Neural crest cell (in vitro differentiated cells): ENCODE measurements around the gene SCMH1. TPM values are rescaled to one million over a fixed set of nuclear protein-coding genes. Genes with fewer than 3 reads are reported as not detected.

Experiments used
- DNase-seq: peaks from one replicate; pipeline ENCODE4 v3.0.0; 2021; ENCODE audit warnings: low read depth, mixed read lengths, low spot score
- H3K27ac Mint-ChIP-seq: one replicate; pipeline ENCODE4 v1.8.0; 2021; ENCODE audit warnings: mild to moderate bottlenecking, mixed read lengths; ENCODE audit not compliant: unreplicated experiment
- H3K27me3 Mint-ChIP-seq: 2 replicates; pipeline ENCODE4 v1.8.0; 2021; ENCODE audit warnings: low read depth, mild to moderate bottlenecking, mixed read lengths
- H3K36me3 Mint-ChIP-seq: 2 replicates; pipeline ENCODE4 v1.8.0; 2021; ENCODE audit warnings: low read depth, mild to moderate bottlenecking, mixed read lengths
- H3K4me1 Mint-ChIP-seq: 2 replicates; pipeline ENCODE4 v1.8.0; 2021; ENCODE audit warnings: mixed read lengths
- H3K4me3 Mint-ChIP-seq: one replicate; pipeline ENCODE4 v1.8.0; 2021; ENCODE audit warnings: mild to moderate bottlenecking, mixed read lengths
- H3K9me3 Mint-ChIP-seq: 2 replicates; pipeline ENCODE4 v1.8.0; 2021; ENCODE audit warnings: mixed read lengths
- CTCF ChIP-seq: fragments of 200-600 bp; sonication (generic); conservative IDR thresholded peaks from 2 replicates; pipeline ENCODE4 v1.5.0; 2021; ENCODE audit warnings: antibody characterized with exemption, mild to moderate bottlenecking
- total RNA-seq: library from RNA; stranded (reverse); gene quantifications from 2 replicates; pipeline ENCODE4 v1.2.1, GENCODE V29; 2021

SCMH1 gene
- total RNA-seq, 1 donor from 2014 or later: 50.6 TPM

- Mint-ChIP-seq H3K9me3 (peaks cover 8% of the 10 kb centered on the region), H3K27me3 (no peaks in the 10 kb centered on the region), H3K36me3 (peaks cover 8% of the 10 kb centered on the region), H3K27ac (no peak overlapping the region), H3K4me1 (no peaks in the 10 kb centered on the region), H3K4me3 (no peak overlapping the region)
- TF ChIP-seq CTCF: no peak
- DNase-seq: no peak
Observed at GRCh38 chr1:41161846-41162245, 80.3 kb downstream of the SCMH1 start.

GRCh38 chr1:41160498-41161110 lies 81.5 kb downstream of the SCMH1 start:
- no peaks in the 10 kb centered on the region for H3K4me1 Mint-ChIP-seq
- H3K27ac Mint-ChIP-seq: no peak overlapping the region
- H3K27me3 Mint-ChIP-seq: no peaks in the 10 kb centered on the region
- TF ChIP-seq CTCF: no peak
- H3K4me3 Mint-ChIP-seq: no peak overlapping the region
- no peak for DNase-seq
- H3K9me3 Mint-ChIP-seq: peaks cover 2% of the 10 kb centered on the region
- H3K36me3 Mint-ChIP-seq: peaks cover 4% of the 10 kb centered on the region

- H3K27me3 Mint-ChIP-seq: no peaks in the 10 kb centered on the region
Observed at GRCh38 chr1:41158966-41159365, 83.1 kb downstream of the SCMH1 start.

GRCh38 chr1:41158147-41158875 lies 83.8 kb downstream of the SCMH1 start:
- Mint-ChIP-seq H3K4me1 (no peaks in the 10 kb centered on the region), H3K36me3 (no peaks in the 10 kb centered on the region), H3K4me3 (no peak overlapping the region), H3K27me3 (no peaks in the 10 kb centered on the region), H3K27ac (no peak overlapping the region), H3K9me3 (no peaks in the 10 kb centered on the region)
- no peak for DNase-seq
- TF ChIP-seq CTCF: no peak

More at GRCh38 chr1:41158966-41159365, 83.1 kb downstream of the SCMH1 start:
- Mint-ChIP-seq H3K27ac (no peak overlapping the region), H3K4me1 (no peaks in the 10 kb centered on the region), H3K36me3 (peaks cover under 1% of the 10 kb centered on the region), H3K9me3 (no peaks in the 10 kb centered on the region), H3K4me3 (no peak overlapping the region)
- DNase-seq: no peak
- no peak for TF ChIP-seq CTCF

- Mint-ChIP-seq H3K9me3 (no peaks in the 10 kb centered on the region), H3K27me3 (no peaks in the 10 kb centered on the region), H3K36me3 (no peaks in the 10 kb centered on the region), H3K4me1 (no peaks in the 10 kb centered on the region), H3K4me3 (no peak overlapping the region), H3K27ac (no peak overlapping the region)
- TF ChIP-seq CTCF: no peak
- DNase-seq: no peak
Observed at GRCh38 chr1:41155105-41155504, 87.0 kb downstream of the SCMH1 start.
